NCI-H187 (cell line): ENCODE measurements around the gene PSMB5.
"Not testable (repeated sequence)": the region's sequence is repeated elsewhere in the genome, so short reads cannot be mapped to it uniquely, and the experiment has no call there.

ENCODE experiments used
- DNase-seq, 2 experiments: peaks; one replicate each; lab custom pipeline; 2025; lab: John Stamatoyannopoulos, UW

Gene PSMB5

DNA sequence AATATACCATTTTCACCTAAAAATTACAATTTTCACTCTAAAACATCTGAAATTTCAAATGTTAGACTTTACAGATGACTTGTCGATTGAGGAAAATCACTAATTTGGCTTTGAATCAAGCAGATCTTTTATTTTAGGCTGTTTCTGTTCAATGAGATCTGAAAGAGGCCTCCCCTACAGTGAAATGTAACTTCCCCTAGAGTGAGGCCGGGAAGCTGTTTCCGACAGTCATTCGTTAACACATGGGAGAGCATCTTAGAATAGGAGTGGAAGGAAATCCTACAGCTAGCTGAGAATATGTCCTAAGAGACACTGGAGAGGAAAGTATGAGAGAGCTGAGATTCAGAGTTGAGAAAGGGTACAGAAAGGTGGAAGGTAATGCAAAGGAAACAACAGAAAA, 19.1 kb downstream of the PSMB5 start:
- DNase-seq = no peak

DNA sequence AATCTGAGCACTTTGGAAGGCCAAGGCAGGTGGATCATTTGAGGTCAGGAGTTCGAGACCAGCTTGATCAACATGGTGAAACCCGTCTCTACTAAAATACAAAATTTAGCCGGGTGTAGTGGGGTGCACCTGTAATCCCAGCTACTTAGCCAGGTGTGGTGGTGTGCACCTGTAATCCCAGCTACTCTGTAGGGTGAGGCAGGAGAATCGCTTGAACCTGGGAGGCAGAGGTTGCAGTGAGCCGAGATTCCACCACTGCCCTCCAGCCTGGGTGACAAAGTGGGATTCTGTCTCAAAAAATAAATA, 21.0 kb downstream of the PSMB5 start:
- not testable (repeated sequence) for DNase-seq

DNA sequence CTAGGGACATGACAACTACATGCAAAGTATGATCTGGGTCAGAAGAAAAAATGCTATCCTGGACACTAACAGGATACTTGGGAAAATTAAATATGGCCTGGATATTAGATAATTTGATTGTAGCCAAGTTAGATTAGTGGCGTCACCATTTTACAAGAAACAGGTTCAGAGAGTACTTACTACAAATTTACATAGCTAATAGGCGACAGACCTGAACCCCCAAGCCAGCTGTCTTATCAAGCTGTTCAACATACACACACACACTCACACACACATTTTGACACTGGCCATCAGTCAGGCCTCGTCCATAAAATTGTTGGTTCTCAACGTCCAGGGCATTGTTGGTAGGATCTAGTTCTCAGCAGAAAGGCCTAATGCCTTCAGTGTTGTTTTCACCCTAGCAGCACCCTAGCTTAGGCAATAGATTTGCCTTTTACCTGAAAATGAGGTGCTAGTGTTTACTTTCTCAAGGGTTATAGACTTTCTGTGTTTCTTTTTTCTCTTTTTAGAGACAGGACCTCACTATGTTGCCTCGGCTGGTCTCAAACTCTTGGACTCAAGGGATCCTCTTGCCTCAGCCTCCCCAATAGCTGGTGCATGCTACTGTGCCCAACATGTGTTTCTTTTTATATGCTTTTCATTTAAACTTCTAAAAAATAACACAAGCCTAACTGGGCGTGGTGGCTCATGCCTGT, 21.5 kb downstream of the PSMB5 start:
- DNase-seq = no peak

DNA sequence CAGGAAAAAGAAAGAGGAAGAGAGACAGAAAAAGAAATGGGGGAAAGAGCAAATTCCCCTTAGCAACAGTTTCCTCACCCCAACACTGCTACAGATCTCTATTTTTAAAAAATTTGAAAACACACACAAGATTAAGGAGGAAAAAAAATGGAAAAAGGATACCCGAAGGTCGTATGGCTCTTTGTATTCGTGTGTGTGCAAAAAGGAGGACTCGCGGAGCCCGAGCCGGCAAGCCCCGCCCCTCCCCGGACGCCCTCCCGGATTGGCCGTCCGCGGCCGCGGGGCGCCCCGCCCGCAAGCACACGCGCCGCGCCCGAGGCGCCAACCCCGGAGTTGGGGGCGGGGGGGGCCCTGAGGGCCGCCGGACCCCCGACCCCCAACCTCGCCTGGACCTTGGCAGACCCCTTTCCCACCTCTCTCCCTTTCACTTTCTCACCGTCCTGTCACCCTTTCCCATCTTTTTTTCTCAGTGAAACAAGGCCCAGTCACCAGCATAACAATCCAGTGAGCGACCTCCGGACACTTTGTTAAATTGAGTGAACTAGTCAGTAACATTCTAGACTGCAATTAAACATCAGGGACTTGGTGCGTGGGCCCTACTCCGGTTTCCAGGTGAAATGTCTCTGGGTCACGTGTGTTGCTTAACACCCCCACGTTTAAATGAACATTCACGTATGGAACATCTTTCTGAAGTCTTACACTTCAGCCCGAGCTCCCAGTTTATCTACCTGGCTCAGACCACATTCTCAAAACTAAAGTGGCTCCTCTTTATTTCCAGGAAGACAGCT, 24.6 kb downstream of the PSMB5 start, which contains the start of gene C14orf93:
Gene C14orf93 (minus strand): TSS at position 205 of the 788 bp plus-strand sequence. CDS start 11,120 bp downstream, outside the sequence.
- peak; percentile 43 to 84 for DNase-seq

DNA sequence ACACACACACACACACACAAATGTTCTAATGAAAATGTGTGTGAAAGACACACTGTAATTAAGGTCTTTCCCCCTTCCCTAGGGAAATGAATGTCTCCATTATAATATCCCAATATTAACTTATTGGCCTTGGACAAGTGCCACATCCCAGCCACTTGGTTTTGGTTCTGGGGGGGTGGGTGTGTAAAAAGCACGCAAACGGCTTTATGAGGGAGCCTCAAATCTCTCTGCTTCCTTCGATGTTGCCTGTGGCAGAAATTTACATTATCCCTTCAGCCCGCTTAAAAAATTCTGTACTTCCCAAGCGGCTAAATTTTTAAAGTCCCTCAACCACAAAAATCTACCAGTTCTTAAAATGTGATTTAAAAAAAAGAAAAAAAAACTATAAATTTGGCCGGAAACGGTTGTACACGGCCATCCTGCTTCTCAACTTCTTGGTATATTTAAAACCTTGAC, 25.2 kb downstream of the PSMB5 start:
- DNase-seq = no peak

DNA sequence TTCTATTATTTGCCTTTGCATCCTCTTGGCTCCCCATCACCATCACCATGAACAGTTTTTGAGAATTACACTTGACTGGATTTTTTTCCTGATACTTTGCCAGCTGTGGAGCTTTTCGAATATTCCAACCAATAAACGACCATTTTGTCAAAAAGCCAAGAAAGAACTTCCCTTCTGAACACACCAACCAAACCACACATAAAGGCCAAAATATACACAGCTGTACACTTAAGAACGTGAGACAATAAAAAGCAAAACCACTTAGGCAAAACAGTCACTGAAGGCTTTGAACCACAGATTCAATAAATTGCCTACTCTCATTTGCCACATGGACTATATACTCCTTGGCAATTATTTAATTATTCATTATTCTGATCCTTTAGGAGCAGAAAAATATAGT, 25.9 kb downstream of the PSMB5 start:
- DNase-seq = peak in 1 of 2 experiments; percentile 10

DNA sequence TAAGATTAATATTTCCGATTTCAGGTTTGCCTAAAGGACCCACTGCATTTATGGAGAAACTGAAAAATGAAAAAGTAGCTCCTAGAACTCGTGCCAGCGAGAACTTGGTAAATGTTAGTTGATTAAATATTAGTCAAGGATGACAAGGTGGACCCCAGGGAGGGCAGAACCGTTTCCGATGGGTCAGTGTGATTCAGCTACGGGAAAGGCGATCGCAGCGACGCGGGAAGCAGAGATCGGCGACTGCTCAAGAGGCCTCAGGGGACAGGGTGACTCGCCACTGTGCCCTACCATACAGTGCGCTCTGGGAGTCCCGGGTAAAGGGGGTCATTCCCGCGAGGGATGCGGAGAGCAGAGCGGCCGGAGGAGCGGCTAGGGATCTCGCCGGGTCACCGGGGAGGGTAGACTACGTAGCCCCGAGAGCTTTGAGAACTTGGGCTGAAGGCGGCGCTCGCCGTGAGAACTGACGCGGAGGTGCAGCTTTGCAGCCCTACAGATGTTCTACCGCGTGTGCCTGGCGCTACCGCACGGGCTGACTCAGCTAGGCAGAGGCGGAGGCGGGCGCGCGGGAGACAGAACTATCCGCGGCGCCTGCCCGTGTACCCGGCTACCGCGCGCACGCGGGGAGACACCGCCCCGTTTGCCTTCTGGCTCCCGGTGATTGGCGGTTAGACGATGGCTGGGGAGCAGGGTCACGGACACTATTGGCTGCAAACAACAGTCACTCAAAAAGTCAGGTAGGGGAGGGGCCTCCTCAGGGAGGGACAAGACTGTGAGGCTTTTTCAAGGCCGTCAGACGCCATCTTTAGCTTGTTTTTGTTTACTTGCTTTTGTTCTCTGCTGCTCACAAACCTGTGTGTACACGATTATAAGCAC, 27.9 kb downstream of the PSMB5 start:
- DNase-seq = peak; percentile 96

DNA sequence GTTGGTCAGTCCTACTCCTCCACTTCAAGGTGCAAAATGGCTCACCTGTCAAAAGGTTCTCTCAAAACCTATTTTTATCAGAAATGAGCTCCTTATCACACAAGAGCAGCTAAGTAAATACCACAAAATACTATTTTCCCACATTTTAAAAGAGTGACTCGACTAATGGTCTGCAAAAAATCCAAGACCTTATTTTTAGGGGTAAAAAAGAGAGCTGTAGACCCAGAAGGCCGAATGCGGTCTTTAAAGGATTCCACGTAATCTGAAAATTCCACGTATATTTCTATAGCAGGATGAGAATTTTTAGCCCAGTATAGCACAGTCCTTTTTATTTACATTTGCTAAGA, 28.5 kb downstream of the PSMB5 start:
- DNase-seq = no peak

DNA sequence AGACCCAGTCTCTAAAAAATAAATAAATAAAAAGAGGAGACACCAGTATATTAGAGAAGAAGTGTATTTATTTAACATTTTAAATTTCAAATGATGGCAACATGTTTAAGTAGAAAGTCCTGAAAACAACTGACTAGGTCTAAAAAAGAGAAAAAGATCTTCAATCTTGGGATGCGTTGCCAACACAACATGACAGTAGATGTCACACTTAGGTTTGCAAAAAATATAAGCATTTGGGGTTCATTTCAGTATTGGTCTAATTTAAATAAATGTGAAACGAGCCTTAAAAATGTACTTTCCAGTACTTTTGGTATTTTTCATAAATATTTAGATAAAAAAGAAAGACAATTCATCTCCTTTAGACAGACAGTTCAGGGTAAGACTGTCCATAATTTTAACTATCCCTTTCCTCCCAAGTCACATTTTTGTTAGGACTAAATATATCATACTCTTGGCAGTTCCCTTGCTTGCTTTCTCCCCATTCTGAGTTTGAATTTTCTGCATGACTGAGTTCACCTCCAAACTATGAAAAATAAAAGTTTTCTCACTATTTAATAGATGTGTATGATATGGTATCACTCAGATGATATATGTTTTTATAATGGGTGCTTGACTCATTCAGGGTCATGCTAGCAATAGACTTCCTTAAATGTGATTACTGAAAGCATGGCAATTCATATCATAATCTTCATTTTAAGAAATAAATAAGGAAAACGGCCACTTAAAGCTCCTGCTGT, 29.1 kb downstream of the PSMB5 start:
- DNase-seq = no peak

DNA sequence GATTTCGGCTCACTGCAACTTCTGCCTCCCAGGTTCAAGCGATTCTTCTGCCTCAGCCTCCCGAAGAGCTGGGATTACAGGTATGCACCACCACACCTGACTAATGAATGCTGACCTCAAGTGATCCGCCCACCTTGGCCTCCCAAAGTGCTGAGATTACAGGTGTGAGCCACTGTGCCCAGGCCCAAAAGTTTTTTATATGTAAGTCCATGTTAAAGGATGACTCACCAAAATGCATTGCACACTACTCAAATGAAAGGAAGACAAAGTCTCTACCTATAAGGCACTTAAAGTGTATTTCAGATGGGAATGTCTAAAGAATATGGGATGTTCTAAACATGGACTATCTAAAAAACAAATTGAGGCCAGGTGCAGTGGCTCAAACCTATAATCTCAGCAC, 30.4 kb downstream of the PSMB5 start:
- DNase-seq = not testable (repeated sequence)

DNA sequence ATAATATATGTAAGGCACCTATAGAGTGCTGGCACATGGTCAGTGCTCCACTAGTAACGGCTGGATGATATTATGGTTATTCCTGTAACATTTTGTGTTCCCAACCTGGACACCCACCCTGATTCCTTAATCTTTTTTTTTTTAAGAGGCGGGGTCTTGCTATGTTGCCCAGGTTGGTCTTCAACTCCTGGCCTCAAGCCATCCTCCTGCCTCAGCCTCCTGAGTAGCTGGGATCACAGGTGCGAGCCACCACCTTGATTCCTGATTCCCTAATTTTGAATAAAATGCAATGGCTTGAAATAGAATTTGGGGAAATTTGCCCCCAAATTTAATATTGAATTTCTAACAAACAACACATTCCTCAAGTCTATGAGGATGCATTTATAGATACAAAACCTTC, 32.1 kb downstream of the PSMB5 start:
- no peak for DNase-seq

DNA sequence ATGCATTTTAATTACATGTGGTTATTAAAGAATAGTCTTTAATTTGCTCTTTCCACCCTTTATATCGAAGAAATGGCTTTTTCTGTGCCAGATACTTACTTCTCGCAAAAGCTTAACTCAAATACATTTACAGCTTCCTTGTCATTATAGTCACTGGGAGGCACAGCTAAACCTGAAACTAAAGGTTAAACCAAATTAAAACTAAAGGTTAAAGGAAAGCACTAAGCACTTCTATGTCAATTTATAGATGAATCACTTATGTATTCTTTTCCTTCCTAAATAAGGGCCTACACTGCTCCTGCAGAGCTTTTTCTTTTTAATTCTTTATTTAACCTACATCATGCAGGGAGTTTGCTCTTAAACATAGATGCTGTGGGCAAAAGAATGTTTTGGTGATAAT, 33.8 kb downstream of the PSMB5 start:
- DNase-seq = no peak

DNA sequence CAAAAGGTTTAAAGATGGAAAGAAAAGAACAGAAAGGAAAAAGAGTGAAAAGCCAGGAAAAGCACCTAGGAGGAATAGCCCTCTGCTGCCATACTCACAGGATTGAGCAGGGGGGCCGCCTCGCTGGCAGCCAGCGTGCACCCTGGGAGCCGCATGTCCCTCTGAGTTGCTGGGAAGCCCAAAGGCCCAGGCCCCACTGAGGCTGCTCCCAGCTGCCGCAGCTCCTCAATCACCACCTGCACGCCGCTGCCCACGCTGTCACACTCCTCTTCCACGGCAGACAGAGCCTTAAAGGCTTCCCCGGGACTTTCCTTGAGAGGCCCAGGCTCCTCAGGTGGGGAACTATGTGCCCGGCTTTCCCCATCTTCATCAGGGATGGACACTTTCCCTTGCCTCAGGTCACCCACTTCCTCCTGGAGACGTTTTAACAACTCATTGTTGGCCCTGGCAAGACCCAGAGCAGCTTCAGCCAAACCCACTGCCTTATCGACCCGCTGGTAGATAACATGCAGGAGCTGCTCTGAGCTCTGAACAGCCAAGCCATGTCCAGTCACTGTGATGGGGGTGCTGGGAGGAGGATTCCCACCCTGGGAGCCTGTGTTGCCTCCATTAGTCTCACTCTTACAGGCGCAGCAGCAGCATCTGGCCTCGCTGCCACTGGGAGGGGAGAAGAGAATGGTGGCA, 36.2 kb downstream of the PSMB5 start:
- DNase-seq = no peak

DNA sequence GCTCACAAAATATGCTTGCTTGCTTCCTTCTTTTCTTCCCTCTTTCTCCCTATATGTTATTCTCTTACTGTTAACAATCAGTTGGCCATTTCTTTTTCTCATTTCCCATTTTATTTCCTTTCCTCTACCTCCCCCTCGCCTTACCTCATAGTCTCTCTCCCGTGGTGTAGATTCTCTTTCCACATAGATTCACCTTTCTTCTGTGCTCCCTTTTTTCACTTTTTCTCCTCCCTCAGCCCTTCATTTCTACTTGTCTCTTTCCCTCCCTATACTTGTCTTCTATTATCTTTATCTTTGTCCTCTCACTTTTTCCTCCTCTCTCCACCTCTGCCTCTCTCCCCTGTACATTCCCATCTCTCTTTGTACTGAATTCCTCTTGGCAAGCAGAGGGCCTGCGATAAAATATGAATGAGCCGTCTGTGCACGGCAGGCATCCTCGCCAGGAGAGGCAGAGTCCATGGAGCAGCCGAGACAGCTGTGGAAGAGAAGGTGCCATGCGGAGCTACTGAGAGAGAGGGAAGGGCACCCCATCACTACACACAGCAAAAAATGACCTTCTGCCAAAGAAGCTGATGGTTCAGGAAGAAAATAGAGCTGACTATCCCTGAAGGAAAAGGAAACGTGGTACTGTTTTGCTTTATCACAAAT, 36.9 kb downstream of the PSMB5 start:
- DNase-seq = no peak

DNA sequence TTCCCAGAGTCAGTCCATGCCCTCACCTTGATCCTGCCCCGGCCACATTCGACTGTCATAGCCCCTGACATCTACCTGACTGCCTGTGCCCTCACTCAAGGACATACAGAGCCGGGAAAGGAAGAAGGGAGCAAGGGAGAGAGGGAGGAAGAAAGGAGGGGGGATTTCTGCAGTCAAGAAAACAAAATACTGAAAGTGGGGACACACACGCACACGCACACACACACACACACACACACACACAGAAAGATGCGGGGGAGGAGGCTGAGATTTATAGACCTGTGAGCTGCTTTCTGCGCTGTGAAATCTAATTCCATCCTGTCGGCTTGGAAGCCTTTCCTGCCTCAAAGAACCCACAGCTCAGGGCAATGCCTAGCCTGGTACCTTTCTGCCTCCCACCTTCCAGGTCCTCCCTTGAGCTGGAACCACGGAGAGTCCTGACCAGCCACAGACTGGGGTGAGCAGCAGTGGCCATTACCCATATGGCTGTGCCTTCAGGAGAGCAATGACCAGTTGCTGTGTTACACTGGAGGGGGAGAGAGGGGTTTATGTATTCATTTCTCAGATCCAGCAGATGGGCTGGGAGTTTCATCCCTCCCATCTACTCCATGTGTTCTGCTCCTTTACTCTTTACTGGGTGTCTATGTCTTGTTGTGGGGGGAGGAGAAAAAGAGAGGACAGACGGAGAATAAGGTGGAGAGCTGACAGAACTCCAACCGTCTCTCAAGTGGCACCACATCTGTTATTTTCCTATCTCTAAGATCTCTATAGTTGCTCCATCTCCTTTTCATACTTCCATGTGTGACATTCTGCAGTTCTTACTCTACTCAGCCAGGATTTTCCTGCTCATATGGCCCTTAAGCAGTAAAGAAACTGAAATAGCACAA, 37.7 kb downstream of the PSMB5 start:
- DNase-seq = no peak

DNA sequence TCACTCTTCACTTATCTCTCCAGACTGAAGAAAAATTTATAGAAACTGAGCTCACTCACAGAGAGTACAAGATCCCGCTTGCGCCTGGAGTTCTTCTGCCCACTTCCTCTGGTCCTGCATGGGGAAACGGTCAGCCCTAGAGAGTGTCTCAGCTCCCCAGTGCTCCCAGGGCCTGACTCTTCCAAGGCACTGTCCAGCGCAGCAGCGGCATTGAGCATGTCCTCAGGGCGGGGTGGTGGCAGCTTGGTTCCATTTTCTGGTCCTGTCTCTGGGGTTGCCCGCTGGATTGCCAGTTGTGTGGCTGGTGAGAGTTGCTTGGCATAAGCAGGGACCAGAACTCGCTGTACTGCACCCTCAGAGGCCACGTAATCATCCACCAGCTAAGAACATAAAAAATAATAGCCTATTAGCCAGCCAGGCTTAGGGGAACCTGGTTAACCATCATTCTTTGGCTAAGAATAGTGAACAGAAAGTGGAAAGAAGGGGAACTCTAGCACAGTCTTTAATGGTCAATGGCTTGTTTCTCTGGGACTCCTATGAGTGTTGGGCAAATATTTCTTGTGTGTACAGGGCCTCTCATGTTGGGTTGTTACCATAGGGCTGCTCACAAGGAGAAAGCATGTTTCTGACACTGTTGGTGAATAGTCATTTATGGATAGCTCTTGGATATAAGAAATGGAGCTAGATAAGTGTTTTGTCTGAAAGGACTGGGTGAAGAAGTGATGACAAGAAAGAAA, 38.6 kb downstream of the PSMB5 start:
- DNase-seq = no peak

DNA sequence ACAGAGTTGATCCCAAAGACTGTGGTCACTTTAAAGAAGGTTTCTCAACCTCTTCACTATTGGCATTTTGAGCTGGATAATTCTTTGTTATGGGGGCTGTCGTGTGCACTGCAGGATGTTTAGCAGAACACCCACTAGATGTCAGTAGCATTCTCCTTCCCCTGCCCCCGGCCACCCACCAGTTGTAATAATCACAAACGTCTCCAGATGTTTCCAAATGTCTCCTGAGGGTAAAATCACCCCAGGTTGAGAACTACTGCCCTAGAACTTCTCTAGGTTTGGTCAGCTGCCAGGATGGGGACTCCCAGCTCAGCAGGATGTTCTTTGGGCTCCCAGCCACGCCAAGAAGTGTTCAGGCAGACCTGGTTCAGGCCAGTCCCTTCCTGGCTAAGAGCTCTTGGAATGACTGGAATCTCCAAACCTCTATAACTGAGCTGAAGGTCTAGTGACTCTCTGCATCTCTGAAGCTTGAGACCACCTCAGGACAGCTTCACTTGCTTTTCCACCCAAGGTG, 39.9 kb downstream of the PSMB5 start:
- DNase-seq = no peak

DNA sequence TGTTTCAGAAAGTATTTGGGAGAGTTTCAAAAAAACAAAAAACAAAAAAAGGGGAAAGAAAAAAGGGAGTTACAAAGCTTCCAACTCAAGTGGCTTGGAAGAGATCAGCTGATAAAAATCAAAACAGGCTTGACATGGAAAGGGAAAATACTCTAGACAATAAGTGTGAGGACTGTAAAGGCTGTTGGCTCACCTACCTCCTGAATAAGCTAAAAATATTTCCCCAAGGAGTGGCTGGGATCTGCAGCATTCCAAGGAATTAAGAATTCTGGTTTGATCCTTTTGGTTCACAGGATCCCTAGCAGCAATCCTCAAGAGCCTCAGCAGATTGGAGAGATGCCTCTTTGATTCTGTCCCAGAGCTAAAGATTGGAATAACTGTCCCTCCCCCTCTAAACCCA, 41.2 kb downstream of the PSMB5 start:
- no peak for DNase-seq

DNA sequence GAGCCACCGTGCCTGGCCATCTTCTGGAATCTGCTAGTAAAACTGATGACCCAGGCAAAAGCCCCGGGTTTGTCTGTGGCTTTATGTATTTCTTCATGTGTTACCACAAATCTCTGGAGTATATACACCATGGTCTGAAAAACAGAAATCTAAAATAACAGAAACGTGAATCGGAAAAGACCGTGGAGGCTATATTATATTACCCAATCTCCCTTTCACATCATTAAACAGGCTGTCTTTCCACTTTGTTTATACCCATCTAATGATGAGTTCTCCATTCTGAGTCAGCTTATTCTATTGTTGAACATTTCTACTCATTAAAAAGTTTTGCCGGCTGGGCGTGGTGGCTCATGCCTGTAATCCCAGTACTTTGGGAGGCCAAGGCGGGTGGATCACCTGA, 42.8 kb downstream of the PSMB5 start:
- DNase-seq = no peak
